ENCODE results near the gene LPIN2. TPM values are rescaled to one million over a fixed set of nuclear protein-coding genes. Genes with fewer than 3 reads are reported as not detected.

The LPIN2 gene
- total and polyA plus RNA-seq, 2 of the 13 experiments (the other 11 are each of a cell fraction or from before 2014, with no cell fraction given): 46.0 to 119 TPM

DNA sequence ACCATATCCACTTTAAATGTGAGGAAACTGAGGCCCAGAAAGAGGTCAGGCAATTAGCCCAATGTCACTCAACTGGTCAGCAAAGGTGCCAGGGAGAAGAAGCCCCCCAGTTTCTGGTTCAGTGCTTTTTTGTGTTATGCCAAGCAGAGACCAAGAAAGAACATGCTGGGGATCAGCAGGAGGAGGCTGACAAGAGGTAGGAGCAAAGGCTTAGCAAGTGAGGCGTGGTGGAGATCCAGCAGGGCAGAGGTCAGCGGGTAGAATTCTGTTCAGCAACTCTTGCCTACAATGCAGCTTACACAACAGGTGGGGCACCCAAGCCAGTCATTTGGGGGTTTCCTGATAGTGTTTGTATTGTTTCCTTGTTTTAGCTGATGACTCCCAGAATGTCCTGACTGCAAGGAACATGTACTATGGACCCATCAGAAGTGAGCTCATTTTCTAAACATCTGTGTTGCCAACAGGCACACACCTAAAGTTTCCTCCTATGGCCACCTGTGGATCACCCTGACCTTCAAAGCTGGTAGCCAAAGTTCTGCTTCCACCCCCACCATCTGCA, 28.2 kb downstream of the LPIN2 start (continued):
- TF ChIP-seq, protein P1, sequence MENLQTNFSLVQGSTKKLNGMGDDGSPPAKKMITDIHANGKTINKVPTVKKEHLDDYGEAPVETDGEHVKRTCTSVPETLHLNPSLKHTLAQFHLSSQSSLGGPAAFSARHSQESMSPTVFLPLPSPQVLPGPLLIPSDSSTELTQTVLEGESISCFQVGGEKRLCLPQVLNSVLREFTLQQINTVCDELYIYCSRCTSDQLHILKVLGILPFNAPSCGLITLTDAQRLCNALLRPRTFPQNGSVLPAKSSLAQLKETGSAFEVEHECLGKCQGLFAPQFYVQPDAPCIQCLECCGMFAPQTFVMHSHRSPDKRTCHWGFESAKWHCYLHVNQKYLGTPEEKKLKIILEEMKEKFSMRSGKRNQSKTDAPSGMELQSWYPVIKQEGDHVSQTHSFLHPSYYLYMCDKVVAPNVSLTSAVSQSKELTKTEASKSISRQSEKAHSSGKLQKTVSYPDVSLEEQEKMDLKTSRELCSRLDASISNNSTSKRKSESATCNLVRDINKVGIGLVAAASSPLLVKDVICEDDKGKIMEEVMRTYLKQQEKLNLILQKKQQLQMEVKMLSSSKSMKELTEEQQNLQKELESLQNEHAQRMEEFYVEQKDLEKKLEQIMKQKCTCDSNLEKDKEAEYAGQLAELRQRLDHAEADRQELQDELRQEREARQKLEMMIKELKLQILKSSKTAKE (CRISPR knock-in tag; IDR thresholded peaks at IDR 0.05; ENCODE audit: borderline replicate concordance): peak; percentile 74
- TF ChIP-seq NFKBIZ (CRISPR knock-in tag; IDR thresholded peaks at IDR 0.05) (peak; percentile 88), MBD4 (IDR thresholded peaks at IDR 0.05; ENCODE audit: borderline replicate concordance, low read length) (0 out of 2 replicates have a peak, but pooled peaks have one; percentile 16), PAF1 (CRISPR knock-in tag; IDR thresholded peaks at IDR 0.05) (no peak), NAIF1 (CRISPR knock-in tag; IDR thresholded peaks at IDR 0.05; ENCODE audit: borderline replicate concordance) (no peak), NFE2 (CRISPR knock-in tag; IDR thresholded peaks at IDR 0.05) (no peak), FLYWCH1 (CRISPR knock-in tag; IDR thresholded peaks at IDR 0.05) (no peak), TCF12 (IDR thresholded peaks at IDR 0.05) (no peak), TCF12 (CRISPR knock-in tag; IDR thresholded peaks at IDR 0.05) (no peak), MTA1 (CRISPR knock-in tag; IDR thresholded peaks at IDR 0.05; ENCODE audit: borderline replicate concordance) (0 out of 2 replicates have a peak, but pooled peaks have one; percentile 49), RNF2 (conservative IDR thresholded peaks at IDR 0.05; ENCODE audit: low read depth) (no peak), NFYC (CRISPR knock-in tag; IDR thresholded peaks at IDR 0.05) (no peak), KLF9 (CRISPR knock-in tag; IDR thresholded peaks at IDR 0.05; ENCODE audit: low read depth) (no peak), SIN3A (IDR thresholded peaks at IDR 0.05; ENCODE audit: borderline replicate concordance, low read depth, low read length) (no peak), ZMAT3 (CRISPR knock-in tag; conservative IDR thresholded peaks at IDR 0.05) (0 out of 2 replicates have a peak, but pooled peaks have one; percentile 37), HOXA3 (CRISPR knock-in tag; IDR thresholded peaks at IDR 0.05) (peak; percentile 78), XRCC5 (optimal IDR thresholded peaks at IDR 0.05; ENCODE audit: low read length) (no peak), ZNF713 (CRISPR knock-in tag; IDR thresholded peaks at IDR 0.05) (no peak), PHF8 (CRISPR knock-in tag; IDR thresholded peaks at IDR 0.05) (0 out of 2 replicates have a peak, but pooled peaks have one; percentile 23), ZNF10 (CRISPR knock-in tag; IDR thresholded peaks at IDR 0.05; ENCODE audit: borderline replicate concordance, low read depth) (no peak)
- TF ChIP-seq, protein P2, sequence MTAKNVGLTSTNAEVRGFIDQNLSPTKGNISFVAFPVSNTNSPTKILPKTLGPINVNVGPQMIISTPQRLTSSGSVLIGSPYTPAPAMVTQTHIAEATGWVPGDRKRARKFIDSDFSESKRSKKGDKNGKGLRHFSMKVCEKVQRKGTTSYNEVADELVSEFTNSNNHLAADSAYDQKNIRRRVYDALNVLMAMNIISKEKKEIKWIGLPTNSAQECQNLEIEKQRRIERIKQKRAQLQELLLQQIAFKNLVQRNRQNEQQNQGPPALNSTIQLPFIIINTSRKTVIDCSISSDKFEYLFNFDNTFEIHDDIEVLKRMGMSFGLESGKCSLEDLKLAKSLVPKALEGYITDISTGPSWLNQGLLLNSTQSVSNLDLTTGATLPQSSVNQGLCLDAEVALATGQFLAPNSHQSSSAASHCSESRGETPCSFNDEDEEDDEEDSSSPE (CRISPR knock-in tag; IDR thresholded peaks at IDR 0.05): no peak
- TF ChIP-seq, protein P3, sequence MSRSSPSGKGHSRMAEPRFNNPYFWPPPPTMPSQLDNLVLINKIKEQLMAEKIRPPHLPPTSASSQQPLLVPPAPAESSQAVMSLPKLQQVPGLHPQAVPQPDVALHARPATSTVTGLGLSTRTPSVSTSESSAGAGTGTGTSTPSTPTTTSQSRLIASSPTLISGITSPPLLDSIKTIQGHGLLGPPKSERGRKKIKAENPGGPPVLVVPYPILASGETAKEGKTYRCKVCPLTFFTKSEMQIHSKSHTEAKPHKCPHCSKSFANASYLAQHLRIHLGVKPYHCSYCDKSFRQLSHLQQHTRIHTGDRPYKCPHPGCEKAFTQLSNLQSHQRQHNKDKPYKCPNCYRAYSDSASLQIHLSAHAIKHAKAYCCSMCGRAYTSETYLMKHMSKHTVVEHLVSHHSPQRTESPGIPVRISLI (CRISPR knock-in tag; IDR thresholded peaks at IDR 0.05; ENCODE audit: borderline replicate concordance): peak; percentile 62; the same call in 1 of the 2 replicates
- TF ChIP-seq, protein P4, sequence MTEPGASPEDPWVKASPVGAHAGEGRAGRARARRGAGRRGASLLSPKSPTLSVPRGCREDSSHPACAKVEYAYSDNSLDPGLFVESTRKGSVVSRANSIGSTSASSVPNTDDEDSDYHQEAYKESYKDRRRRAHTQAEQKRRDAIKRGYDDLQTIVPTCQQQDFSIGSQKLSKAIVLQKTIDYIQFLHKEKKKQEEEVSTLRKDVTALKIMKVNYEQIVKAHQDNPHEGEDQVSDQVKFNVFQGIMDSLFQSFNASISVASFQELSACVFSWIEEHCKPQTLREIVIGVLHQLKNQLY (CRISPR knock-in tag; IDR thresholded peaks at IDR 0.05): peak; percentile 26; the same call in 1 of the 2 replicates
- TF ChIP-seq, protein P5, sequence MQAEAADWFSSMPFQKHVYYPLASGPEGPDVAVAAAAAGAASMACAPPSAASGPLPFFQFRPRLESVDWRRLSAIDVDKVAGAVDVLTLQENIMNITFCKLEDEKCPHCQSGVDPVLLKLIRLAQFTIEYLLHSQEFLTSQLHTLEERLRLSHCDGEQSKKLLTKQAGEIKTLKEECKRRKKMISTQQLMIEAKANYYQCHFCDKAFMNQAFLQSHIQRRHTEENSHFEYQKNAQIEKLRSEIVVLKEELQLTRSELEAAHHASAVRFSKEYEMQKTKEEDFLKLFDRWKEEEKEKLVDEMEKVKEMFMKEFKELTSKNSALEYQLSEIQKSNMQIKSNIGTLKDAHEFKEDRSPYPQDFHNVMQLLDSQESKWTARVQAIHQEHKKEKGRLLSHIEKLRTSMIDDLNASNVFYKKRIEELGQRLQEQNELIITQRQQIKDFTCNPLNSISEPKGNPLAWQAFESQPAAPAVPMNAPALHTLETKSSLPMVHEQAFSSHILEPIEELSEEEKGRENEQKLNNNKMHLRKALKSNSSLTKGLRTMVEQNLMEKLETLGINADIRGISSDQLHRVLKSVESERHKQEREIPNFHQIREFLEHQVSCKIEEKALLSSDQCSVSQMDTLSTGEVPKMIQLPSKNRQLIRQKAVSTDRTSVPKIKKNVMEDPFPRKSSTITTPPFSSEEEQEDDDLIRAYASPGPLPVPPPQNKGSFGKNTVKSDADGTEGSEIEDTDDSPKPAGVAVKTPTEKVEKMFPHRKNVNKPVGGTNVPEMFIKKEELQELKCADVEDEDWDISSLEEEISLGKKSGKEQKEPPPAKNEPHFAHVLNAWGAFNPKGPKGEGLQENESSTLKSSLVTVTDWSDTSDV (CRISPR knock-in tag; IDR thresholded peaks at IDR 0.05): no peak

Measured in HepG2 (cell line).